ENCODE results near the gene RBPMS2.
A peak's percentile ranks its signal among the peaks of the same experiment; 100 is the strongest.

RBPMS2 gene

GRCh38 chr15:64731012-64731804, 44.2 kb downstream of the RBPMS2 start:
- peak; percentile 51 to 80 for DNase-seq (ENCODE audit: low read depth in 1 of 2, low spot score in 1 of 2)
- H3K27me3 ChIP-seq (ENCODE audit: insufficient read depth, poor library complexity, severe bottlenecking) = no peaks in the 10 kb centered on the region
- H3K27ac ChIP-seq (replicated peaks) = no peak overlapping the region
- no peak for TF ChIP-seq REST (IDR thresholded peaks at IDR 0.05; ENCODE audit: insufficient replicate concordance, low read depth)
- TF ChIP-seq CTCF (IDR thresholded peaks at IDR 0.05; ENCODE audit: insufficient read depth, low read length) = peak; percentile 65
- TF ChIP-seq GABPA (IDR thresholded peaks at IDR 0.05; ENCODE audit: low read depth) = no peak
- TF ChIP-seq POLR2AphosphoS5 (IDR thresholded peaks at IDR 0.05; ENCODE audit: low read depth) = no peak
- TF ChIP-seq SPI1 (IDR thresholded peaks at IDR 0.05; ENCODE audit: borderline replicate concordance, low read depth) = no peak
- no peak overlapping the region for H3K4me3 ChIP-seq (replicated peaks; ENCODE audit: insufficient read depth, low read length)

GRCh38 chr15:64730151-64730550, 45.2 kb downstream of the RBPMS2 start:
- no peak overlapping the region for H3K4me3 ChIP-seq (replicated peaks; ENCODE audit: insufficient read depth, low read length)
- TF ChIP-seq GABPA (IDR thresholded peaks at IDR 0.05; ENCODE audit: low read depth) (no peak), REST (IDR thresholded peaks at IDR 0.05; ENCODE audit: insufficient replicate concordance, low read depth) (no peak), CTCF (IDR thresholded peaks at IDR 0.05; ENCODE audit: insufficient read depth, low read length) (no peak), POLR2AphosphoS5 (IDR thresholded peaks at IDR 0.05; ENCODE audit: low read depth) (no peak), SPI1 (IDR thresholded peaks at IDR 0.05; ENCODE audit: borderline replicate concordance, low read depth) (no peak)
- no peaks in the 10 kb centered on the region for H3K27me3 ChIP-seq (ENCODE audit: insufficient read depth, poor library complexity, severe bottlenecking)
- no peak for DNase-seq (ENCODE audit: low read depth in 1 of 2, low spot score in 1 of 2)
- H3K27ac ChIP-seq (replicated peaks) = no peak overlapping the region

- TF ChIP-seq POLR2AphosphoS5 (IDR thresholded peaks at IDR 0.05; ENCODE audit: low read depth) = no peak
- TF ChIP-seq CTCF (IDR thresholded peaks at IDR 0.05; ENCODE audit: insufficient read depth, low read length) = no peak
- no peak for TF ChIP-seq SPI1 (IDR thresholded peaks at IDR 0.05; ENCODE audit: borderline replicate concordance, low read depth)
- no peak for TF ChIP-seq REST (IDR thresholded peaks at IDR 0.05; ENCODE audit: insufficient replicate concordance, low read depth)
- no peak for TF ChIP-seq GABPA (IDR thresholded peaks at IDR 0.05; ENCODE audit: low read depth)
- Histone ChIP-seq H3K27me3 (ENCODE audit: insufficient read depth, poor library complexity, severe bottlenecking) (no peaks in the 10 kb centered on the region), H3K4me3 (replicated peaks; ENCODE audit: insufficient read depth, low read length) (no peak overlapping the region), H3K27ac (replicated peaks) (no peak overlapping the region)
- no peak for DNase-seq (ENCODE audit: low read depth in 1 of 2, low spot score in 1 of 2)
These were observed 55.2 kb downstream of the RBPMS2 start for GRCh38 chr15:64720188-64720587.

Measured in HL-60 (cell line).